ENCODE results near the gene PARM1. TPM values are rescaled to one million over a fixed set of nuclear protein-coding genes. Genes with fewer than 3 reads are reported as not detected.

Gene PARM1
- total and polyA plus RNA-seq, 9 of the 15 experiments (the other 6 are each of a cell fraction or from before 2014, with no cell fraction given), result 0.07 TPM; not detected in 8

- Histone ChIP-seq H4K20me1 (replicated peaks; ENCODE audit: control insufficient read depth, insufficient read depth, low read length) (0 out of 2 replicates have a peak, but pooled peaks cover 3% of the 10 kb centered on the region), H3K27me3 (ENCODE audit: control insufficient read depth in 2 of 2, insufficient read depth in 2 of 2, low read length in 2 of 2) (no peaks in the 10 kb centered on the region), H3K4me1 (replicated peaks in 1 of 2; ENCODE audit: control insufficient read depth in 2 of 2, insufficient read depth in 2 of 2, low read length in 2 of 2) (no peaks in the 10 kb centered on the region), H3K36me3 (ENCODE audit: control insufficient read depth, insufficient read depth, low read length) (no peaks in the 10 kb centered on the region), H3K9me1 (ENCODE audit: control insufficient read depth, insufficient read depth, low read length) (no peaks in the 10 kb centered on the region), H2AFZ (ENCODE audit: low read depth, low read length) (no peak overlapping the region), H3K4me3 (no peak overlapping the region), H3K27ac (ENCODE audit: extremely low read depth, low read depth, low read length) (no peak overlapping the region), H3K9ac (ENCODE audit: insufficient read depth in 1 of 2, low read depth in 2 of 2, low read length in 2 of 2) (no peak overlapping the region), H3K4me2 (ENCODE audit: insufficient read depth, low read length) (no peak overlapping the region), H3K9me3 (replicated peaks; ENCODE audit: control insufficient read depth, insufficient read depth, low read depth, low read length) (no peaks in the 10 kb centered on the region), H3K79me2 (ENCODE audit: control insufficient read depth, insufficient read depth, low read length) (no peaks in the 10 kb centered on the region)
- DNase-seq (ENCODE audit: extremely low read depth in 1 of 4, low spot score in 3 of 4) (no peak), FAIRE-seq (no peak), ATAC-seq (no peak)
- CTCF ChIA-PET (ENCODE audit: low intra/inter-chr PET ratio), result no interaction called here
- POLR2A ChIA-PET, result no interaction called here
- 8% methylated on average over 2 of the region's 2 CpGs for WGBS (ENCODE audit: insufficient coverage, low coverage, missing lambda C conversion rate)
- no TSS peak for BruUV-seq (replicated peaks)
- intact Hi-C loops (cut with micrococcal nuclease), result no loop called here
- in situ Hi-C loops (cut with MboI), result no loop called here
- no peak for TF ChIP-seq ZBTB1 (CRISPR knock-in tag; IDR thresholded peaks at IDR 0.05; ENCODE audit: borderline replicate concordance, low read depth)
- TF ChIP-seq ZBTB17 (CRISPR knock-in tag; IDR thresholded peaks at IDR 0.05), result no peak
- TF ChIP-seq PHF8 (IDR thresholded peaks at IDR 0.05; ENCODE audit: borderline replicate concordance, low read length), result no peak
- TF ChIP-seq ZBTB2 (IDR thresholded peaks at IDR 0.05), result no peak
- no peak for TF ChIP-seq SMARCA4 (IDR thresholded peaks at IDR 0.05)
- TF ChIP-seq MTF1 (CRISPR knock-in tag; IDR thresholded peaks at IDR 0.05; ENCODE audit: borderline replicate concordance), result no peak
- no peak for TF ChIP-seq EHMT2 (IDR thresholded peaks at IDR 0.05)
- TF ChIP-seq, protein P1, sequence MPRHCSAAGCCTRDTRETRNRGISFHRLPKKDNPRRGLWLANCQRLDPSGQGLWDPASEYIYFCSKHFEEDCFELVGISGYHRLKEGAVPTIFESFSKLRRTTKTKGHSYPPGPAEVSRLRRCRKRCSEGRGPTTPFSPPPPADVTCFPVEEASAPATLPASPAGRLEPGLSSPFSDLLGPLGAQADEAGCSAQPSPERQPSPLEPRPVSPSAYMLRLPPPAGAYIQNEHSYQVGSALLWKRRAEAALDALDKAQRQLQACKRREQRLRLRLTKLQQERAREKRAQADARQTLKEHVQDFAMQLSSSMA (CRISPR knock-in tag; IDR thresholded peaks at IDR 0.05), result no peak
- no peak for TF ChIP-seq CCNT2 (IDR thresholded peaks at IDR 0.05; ENCODE audit: borderline replicate concordance, extremely low read depth, insufficient read length, low read depth, low read length)
- TF ChIP-seq, protein P2, sequence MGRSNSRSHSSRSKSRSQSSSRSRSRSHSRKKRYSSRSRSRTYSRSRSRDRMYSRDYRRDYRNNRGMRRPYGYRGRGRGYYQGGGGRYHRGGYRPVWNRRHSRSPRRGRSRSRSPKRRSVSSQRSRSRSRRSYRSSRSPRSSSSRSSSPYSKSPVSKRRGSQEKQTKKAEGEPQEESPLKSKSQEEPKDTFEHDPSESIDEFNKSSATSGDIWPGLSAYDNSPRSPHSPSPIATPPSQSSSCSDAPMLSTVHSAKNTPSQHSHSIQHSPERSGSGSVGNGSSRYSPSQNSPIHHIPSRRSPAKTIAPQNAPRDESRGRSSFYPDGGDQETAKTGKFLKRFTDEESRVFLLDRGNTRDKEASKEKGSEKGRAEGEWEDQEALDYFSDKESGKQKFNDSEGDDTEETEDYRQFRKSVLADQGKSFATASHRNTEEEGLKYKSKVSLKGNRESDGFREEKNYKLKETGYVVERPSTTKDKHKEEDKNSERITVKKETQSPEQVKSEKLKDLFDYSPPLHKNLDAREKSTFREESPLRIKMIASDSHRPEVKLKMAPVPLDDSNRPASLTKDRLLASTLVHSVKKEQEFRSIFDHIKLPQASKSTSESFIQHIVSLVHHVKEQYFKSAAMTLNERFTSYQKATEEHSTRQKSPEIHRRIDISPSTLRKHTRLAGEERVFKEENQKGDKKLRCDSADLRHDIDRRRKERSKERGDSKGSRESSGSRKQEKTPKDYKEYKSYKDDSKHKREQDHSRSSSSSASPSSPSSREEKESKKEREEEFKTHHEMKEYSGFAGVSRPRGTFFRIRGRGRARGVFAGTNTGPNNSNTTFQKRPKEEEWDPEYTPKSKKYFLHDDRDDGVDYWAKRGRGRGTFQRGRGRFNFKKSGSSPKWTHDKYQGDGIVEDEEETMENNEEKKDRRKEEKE (IDR thresholded peaks at IDR 0.05; ENCODE audit: borderline replicate concordance in 1 of 2, control insufficient read depth in 1 of 2, low read depth in 2 of 2, low read length in 1 of 2), result no peak
- TF ChIP-seq L3MBTL2 (IDR thresholded peaks at IDR 0.05), result no peak
- TF ChIP-seq ASH1L (IDR thresholded peaks at IDR 0.05; ENCODE audit: borderline replicate concordance, low read depth, partially characterized antibody), result no peak
- no peak for TF ChIP-seq CXXC5 (CRISPR knock-in tag; IDR thresholded peaks at IDR 0.05)
- no peak for TF ChIP-seq ELK3 (CRISPR knock-in tag; IDR thresholded peaks at IDR 0.05)
- TF ChIP-seq SMAD2 (IDR thresholded peaks at IDR 0.05; ENCODE audit: low read depth, low read length), result no peak
- no peak for TF ChIP-seq SNAPC5 (CRISPR knock-in tag; IDR thresholded peaks at IDR 0.05)
These were observed 35.7 kb downstream of the PARM1 start for GRCh38 chr4:74968456-74969164.
